Suprapubic skin (tissue), 3 donors: ENCODE results near the gene ARHGAP42.

ENCODE experiments used
- CTCF ChIP-seq, 2 donors: fragments of 200-600 bp in 1 of 2; fragments of 450-650 bp in 1 of 2; sonication (generic) in 1 of 2; IDR thresholded peaks; one replicate each; pipeline ENCODE4 v1.5.1; 2016 to 2019; ENCODE audit warnings: antibody characterized with exemption in 2 of 2, mild to moderate bottlenecking in 1 of 2, moderate library complexity in 1 of 2
- POLR2A ChIP-seq, 2 donors: fragments of 450-650 bp; IDR thresholded peaks; one replicate each; pipeline ENCODE4 v1.6.1; 2017; ENCODE audit warnings: antibody characterized with exemption in 2 of 2, mild to moderate bottlenecking in 2 of 2, moderate library complexity in 2 of 2

GRCh38 chr11:100966366-100966765, 279.3 kb downstream of the ARHGAP42 start:
- TF ChIP-seq CTCF (IDR thresholded peaks at IDR 0.05) (no peak), POLR2A (IDR thresholded peaks at IDR 0.05) (no peak)
